Left lung (tissue), 10 donors: Measurements from ENCODE around the gene PSTK. TPM values are rescaled to one million over a fixed set of nuclear protein-coding genes. Genes with fewer than 3 reads are reported as not detected.

ENCODE experiments used
- ATAC-seq: fragments of 200-7000 bp; cut with Tn5 transposase; one replicate; pipeline ENCODE4 v1.9.1; 2020; ENCODE audit warnings: moderate library complexity
- DNase-seq, 4 donors: peaks; one replicate each; pipeline ENCODE4 v3.0.0-alpha.2; 2013 to 2020
- H3K27ac ChIP-seq, 2 donors: fragments of 200-600 bp; sonication (generic) in 1 of 2; one replicate each; pipeline versions ENCODE4 v1.5.0 to v1.8.0; 2020 to 2021
- H3K27me3 ChIP-seq, 2 donors: fragments of 200-600 bp; sonication (generic) in 1 of 2; one replicate each; pipeline versions ENCODE4 v1.5.0 to v1.8.0; 2020 to 2021
- H3K36me3 ChIP-seq, 2 donors: fragments of 200-600 bp; sonication (generic) in 1 of 2; one replicate each; pipeline versions ENCODE4 v1.5.0 to v1.8.0; 2020 to 2021
- H3K4me1 ChIP-seq, 2 donors: fragments of 200-600 bp; one replicate each; pipeline ENCODE4 v1.8.0; 2021
- H3K4me3 ChIP-seq, 2 donors: fragments of 200-600 bp; sonication (generic) in 1 of 2; one replicate each; pipeline versions ENCODE4 v1.5.0 to v1.8.0; 2020 to 2021; ENCODE audit warnings: mild to moderate bottlenecking in 1 of 2
- H3K9me3 ChIP-seq, 2 donors: fragments of 200-600 bp; sonication (generic) in 1 of 2; one replicate each; pipeline versions ENCODE4 v1.5.0 to v1.8.0; 2020 to 2021
- CTCF ChIP-seq, 2 donors: fragments of 200-600 bp; sonication (generic) in 1 of 2; IDR thresholded peaks; one replicate each; pipeline versions ENCODE4 v1.5.0 to v1.8.0; 2021; ENCODE audit warnings: antibody characterized with exemption in 2 of 2
- intact Hi-C, 2 donors: fragments of 100-400 bp; cut with DNase I; formaldehyde crosslinking; loops; one replicate each; pipeline versions ENCODE4 v1.11.2 to v1.14.2; 2022
- polyA plus RNA-seq, 6 donors: library from polyadenylated mRNA; unstranded; fragments of 120-200 nt; gene quantifications; one replicate each; pipeline ENCODE4 v1.2.1, GENCODE V29; 2013; ENCODE audit not compliant: insufficient read length in 6 of 6
- total RNA-seq, 2 donors: library from RNA; stranded (reverse); fragmentation: NEBNext Ultra II Directional; extraction: Animal tissue kit (Norgen Biotek cat#: 25700); gene quantifications; one replicate each; pipeline ENCODE4 v1.2.1, GENCODE V29; 2021
- donor health status: DM: no; HTN: yes; CAD: no.
- donor health status: DM: no; HTN: no; CAD: no.

The PSTK gene
- total and polyA plus RNA-seq, 8 donors = 3.8 to 9.9 (median 8.1) TPM

GRCh38 chr10:122957474-122957873, 22.7 kb upstream of the PSTK start:
- no peak for ATAC-seq
- H3K27me3 ChIP-seq = no peaks in the 10 kb centered on the region
- H3K9me3 ChIP-seq = peaks cover 0 to 4% of the 10 kb centered on the region in 2 donors
- no peak for TF ChIP-seq CTCF (IDR thresholded peaks at IDR 0.05)
- H3K27ac ChIP-seq = no peak overlapping the region
- DNase-seq = no peak
- intact Hi-C loops = no loop called here
- H3K4me3 ChIP-seq = no peak overlapping the region
- no peaks in the 10 kb centered on the region for H3K36me3 ChIP-seq
- peaks cover 6 to 16% of the 10 kb centered on the region in 2 donors for H3K4me1 ChIP-seq

GRCh38 chr10:122962405-122962804, 17.8 kb upstream of the PSTK start:
- intact Hi-C loops = no loop called here
- Histone ChIP-seq H3K36me3 (no peaks in the 10 kb centered on the region), H3K4me3 (no peak overlapping the region)

GRCh38 chr10:122966879-122967278, 13.3 kb upstream of the PSTK start:
- Histone ChIP-seq H3K4me3 (no peak overlapping the region), H3K9me3 (peaks cover 0 to 31% of the 10 kb centered on the region in 2 donors), H3K27ac (no peak overlapping the region), H3K36me3 (no peaks in the 10 kb centered on the region), H3K27me3 (no peaks in the 10 kb centered on the region), H3K4me1 (no peaks in the 10 kb centered on the region)
- DNase-seq (no peak), ATAC-seq (no peak)
- intact Hi-C loops = no loop called here
- TF ChIP-seq CTCF (IDR thresholded peaks at IDR 0.05) = no peak

More at GRCh38 chr10:122962405-122962804, 17.8 kb upstream of the PSTK start:
- ATAC-seq (no peak), DNase-seq (no peak)
- H3K4me1 ChIP-seq = no peaks in the 10 kb centered on the region
- H3K27ac ChIP-seq = no peak overlapping the region
- TF ChIP-seq CTCF (IDR thresholded peaks at IDR 0.05) = no peak
- H3K9me3 ChIP-seq = peaks cover 0 to 18% of the 10 kb centered on the region in 2 donors
- H3K27me3 ChIP-seq = no peaks in the 10 kb centered on the region

GRCh38 chr10:122968698-122969097, 11.5 kb upstream of the PSTK start:
- no peak overlapping the region for H3K4me3 ChIP-seq

GRCh38 chr10:122974023-122974422, 6.2 kb upstream of the PSTK start:
- no peaks in the 10 kb centered on the region for H3K27me3 ChIP-seq
- no peaks in the 10 kb centered on the region for H3K36me3 ChIP-seq
- intact Hi-C loops = no loop called here
- no peak for ATAC-seq
- DNase-seq = no peak
- H3K27ac ChIP-seq = no peak overlapping the region
- H3K9me3 ChIP-seq = peaks cover 0 to under 1% of the 10 kb centered on the region in 2 donors
- no peak for TF ChIP-seq CTCF (IDR thresholded peaks at IDR 0.05)
- H3K4me1 ChIP-seq = no peaks in the 10 kb centered on the region
- no peak overlapping the region for H3K4me3 ChIP-seq

More at GRCh38 chr10:122968698-122969097, 11.5 kb upstream of the PSTK start:
- intact Hi-C loops = no loop called here
- ATAC-seq (no peak), DNase-seq (no peak)
- Histone ChIP-seq H3K9me3 (peaks cover 0 to 31% of the 10 kb centered on the region in 2 donors), H3K27me3 (no peaks in the 10 kb centered on the region), H3K4me1 (no peaks in the 10 kb centered on the region), H3K27ac (no peak overlapping the region), H3K36me3 (no peaks in the 10 kb centered on the region)
- TF ChIP-seq CTCF (IDR thresholded peaks at IDR 0.05) = no peak
